ENCODE results near the gene CYP24A1. TPM values are rescaled to one million over a fixed set of nuclear protein-coding genes. Genes with fewer than 3 reads are reported as not detected.
"Not testable (repeated sequence)": the region's sequence is repeated elsewhere in the genome, so short reads cannot be mapped to it uniquely, and the experiment has no call there.

Gene CYP24A1
- total RNA-seq, 2 donors from 2014 or later = 0.07 to 0.08 TPM

DNA sequence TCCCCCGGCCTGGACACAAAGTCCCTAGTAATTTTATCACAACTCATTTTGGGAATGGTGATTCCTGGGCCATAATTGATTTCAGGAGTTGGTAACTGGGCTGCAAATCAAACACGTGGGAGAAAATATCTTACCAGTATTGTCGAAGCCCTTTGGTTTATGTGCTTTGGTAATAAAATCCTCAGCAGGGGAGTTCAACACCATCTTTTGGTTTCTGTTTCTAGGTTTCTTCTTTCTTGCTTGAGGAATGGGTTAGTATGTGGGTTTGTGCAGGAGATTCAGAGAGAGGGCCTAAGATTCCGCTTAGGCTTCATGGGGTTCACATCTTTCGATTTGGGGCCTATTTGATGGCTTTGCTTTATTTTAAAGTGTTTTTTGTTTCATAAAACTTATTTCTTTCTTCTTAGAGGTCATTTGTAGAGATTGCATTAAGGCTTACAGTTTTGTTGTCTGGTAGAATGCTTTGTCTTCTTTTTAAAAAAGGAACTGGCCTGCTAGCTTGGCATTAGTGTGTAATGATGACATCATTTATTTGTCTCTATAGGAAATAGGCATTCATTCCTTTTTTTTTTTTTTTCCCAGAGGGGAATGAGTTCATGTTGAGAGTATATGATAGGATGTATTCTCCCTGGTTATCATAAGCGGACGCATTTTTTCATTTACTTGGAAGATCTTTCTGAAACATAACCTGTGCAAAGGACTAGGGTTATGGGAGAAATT is 45.8 kb downstream of the CYP24A1 start:
- no peak for DNase-seq
- TF ChIP-seq, protein P1, sequence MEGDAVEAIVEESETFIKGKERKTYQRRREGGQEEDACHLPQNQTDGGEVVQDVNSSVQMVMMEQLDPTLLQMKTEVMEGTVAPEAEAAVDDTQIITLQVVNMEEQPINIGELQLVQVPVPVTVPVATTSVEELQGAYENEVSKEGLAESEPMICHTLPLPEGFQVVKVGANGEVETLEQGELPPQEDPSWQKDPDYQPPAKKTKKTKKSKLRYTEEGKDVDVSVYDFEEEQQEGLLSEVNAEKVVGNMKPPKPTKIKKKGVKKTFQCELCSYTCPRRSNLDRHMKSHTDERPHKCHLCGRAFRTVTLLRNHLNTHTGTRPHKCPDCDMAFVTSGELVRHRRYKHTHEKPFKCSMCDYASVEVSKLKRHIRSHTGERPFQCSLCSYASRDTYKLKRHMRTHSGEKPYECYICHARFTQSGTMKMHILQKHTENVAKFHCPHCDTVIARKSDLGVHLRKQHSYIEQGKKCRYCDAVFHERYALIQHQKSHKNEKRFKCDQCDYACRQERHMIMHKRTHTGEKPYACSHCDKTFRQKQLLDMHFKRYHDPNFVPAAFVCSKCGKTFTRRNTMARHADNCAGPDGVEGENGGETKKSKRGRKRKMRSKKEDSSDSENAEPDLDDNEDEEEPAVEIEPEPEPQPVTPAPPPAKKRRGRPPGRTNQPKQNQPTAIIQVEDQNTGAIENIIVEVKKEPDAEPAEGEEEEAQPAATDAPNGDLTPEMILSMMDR (IDR thresholded peaks at IDR 0.05) = no peak
- no peaks in the 10 kb centered on the region for H3K27me3 ChIP-seq
- H3K9me3 ChIP-seq = no peaks in the 10 kb centered on the region
- intact Hi-C loops (cut with DNase I) = no loop called here
- no peak overlapping the region for H3K27ac ChIP-seq
- no peak overlapping the region for H3K9ac ChIP-seq (ENCODE audit: low read depth in 2 of 2, low read length in 2 of 2)
- peaks cover 3% of the 10 kb centered on the region for H3K4me1 ChIP-seq
- H3K4me3 ChIP-seq = no peak overlapping the region
- no peaks in the 10 kb centered on the region for H3K36me3 ChIP-seq

DNA sequence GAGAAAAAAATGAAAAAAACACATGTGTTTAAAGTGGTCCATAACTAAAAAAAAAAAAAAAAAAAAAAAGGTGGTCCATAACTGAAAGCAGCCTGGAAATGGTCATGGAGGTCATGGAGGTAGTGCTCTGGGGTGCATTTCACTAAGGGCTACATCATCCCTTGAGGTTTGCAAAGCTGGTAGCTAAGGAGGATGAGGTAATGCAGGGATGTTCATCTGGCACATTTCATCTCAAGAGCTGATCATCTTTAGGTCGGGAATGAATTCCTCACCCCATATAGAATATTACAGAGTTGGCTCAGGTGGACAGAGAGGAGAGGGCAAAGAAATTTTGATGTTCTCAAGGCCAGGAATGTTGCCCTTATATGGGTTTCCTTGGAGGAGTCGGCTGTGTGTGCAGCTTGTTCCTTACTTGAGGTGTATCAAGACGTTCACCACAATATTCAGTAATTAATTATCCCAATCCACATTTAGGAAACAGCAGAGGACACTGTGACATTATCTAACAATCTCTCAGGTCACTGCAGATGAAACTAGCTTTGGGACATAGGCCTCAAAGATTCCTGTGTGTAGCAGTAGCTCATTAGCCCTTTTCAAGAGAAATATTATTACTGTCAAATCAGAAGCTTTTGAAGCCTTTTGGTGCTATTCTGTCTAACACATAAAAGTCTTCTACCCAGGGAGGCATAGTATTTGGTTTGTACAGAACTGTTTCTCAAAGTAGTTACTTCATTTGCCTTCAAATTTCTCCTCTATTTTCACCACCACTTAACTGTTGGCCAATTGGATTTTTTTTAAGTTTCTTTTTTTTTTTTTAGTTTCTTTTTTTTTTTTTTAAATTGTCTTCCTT is 46.8 kb downstream of the CYP24A1 start:
- Histone ChIP-seq H3K4me3 (no peak overlapping the region), H3K27me3 (no peaks in the 10 kb centered on the region), H3K9me3 (no peaks in the 10 kb centered on the region), H3K27ac (no peak overlapping the region), H3K36me3 (no peaks in the 10 kb centered on the region), H3K4me1 (no peaks in the 10 kb centered on the region), H3K9ac (ENCODE audit: low read depth in 2 of 2, low read length in 2 of 2) (no peak overlapping the region)
- TF ChIP-seq, protein P1 (IDR thresholded peaks at IDR 0.05) = no peak
- no peak for DNase-seq
- intact Hi-C loops (cut with DNase I) = no loop called here

DNA sequence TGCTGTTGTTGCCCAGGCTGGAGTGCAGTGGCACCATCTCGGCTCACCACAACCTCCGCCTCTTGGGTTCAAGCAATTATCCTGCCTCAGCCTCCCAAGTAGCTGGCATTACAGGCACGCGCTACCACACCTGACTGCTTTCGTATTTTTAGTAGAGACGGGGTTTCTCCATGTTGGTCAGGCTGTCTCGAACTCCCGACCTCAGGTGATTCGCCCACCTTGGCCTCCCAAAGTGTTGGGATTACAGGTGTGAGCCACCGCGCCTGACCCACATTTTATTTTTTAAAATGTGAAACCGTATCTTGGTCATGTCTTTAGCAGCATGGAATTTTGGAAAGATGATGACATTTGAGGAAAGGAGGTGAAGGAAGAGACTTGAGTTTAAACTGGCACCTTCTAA is 47.5 kb downstream of the CYP24A1 start:
- H3K4me3 ChIP-seq; intact Hi-C loops (cut with DNase I); H3K9me3 ChIP-seq; H3K27ac ChIP-seq; H3K9ac ChIP-seq (ENCODE audit: low read depth in 2 of 2, low read length in 2 of 2); H3K36me3 ChIP-seq; H3K4me1 ChIP-seq; DNase-seq; H3K27me3 ChIP-seq: not testable (repeated sequence)

DNA sequence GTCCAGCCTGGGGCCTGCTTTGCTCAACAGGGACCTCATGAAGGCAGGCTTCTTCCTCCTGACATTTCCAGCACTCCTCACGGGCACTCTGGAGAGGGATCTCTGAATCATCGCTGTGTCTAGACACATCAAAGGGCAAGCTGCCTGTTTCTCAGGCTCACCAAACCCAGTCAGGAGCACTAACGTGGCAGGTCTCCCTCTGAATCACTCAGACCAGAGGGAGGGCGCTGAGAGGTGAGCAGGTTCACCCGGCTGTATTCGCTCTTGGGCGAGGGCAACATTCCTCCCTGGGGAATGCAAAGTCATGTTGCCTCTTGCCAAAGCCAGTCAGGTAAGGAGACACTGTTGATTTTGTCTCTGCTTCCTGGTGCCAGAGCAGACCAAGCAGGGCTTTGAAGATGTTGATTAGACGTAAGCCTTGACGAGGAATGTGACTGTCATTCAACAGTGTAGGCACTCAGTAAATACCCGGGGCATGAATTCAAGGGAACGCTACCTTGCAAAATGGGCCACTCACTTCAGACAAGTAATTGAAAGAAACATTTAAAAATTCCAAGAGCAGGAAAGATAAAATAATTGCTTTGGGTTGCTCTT is 50.1 kb downstream of the CYP24A1 start:
- peak overlapping the region in 1 of 2 donors; percentile 67 for H3K9ac ChIP-seq (ENCODE audit: low read depth in 2 of 2, low read length in 2 of 2)
- no peak overlapping the region for H3K4me3 ChIP-seq
- H3K9me3 ChIP-seq = no peaks in the 10 kb centered on the region
- no peaks in the 10 kb centered on the region for H3K36me3 ChIP-seq
- H3K27ac ChIP-seq = peak overlapping the region; percentile 64
- intact Hi-C loops (cut with DNase I) = no loop called here
- no peaks in the 10 kb centered on the region for H3K27me3 ChIP-seq
- no peaks in the 10 kb centered on the region for H3K4me1 ChIP-seq
- TF ChIP-seq, protein P1 (IDR thresholded peaks at IDR 0.05) = no peak
- DNase-seq = peak; percentile 76

DNA sequence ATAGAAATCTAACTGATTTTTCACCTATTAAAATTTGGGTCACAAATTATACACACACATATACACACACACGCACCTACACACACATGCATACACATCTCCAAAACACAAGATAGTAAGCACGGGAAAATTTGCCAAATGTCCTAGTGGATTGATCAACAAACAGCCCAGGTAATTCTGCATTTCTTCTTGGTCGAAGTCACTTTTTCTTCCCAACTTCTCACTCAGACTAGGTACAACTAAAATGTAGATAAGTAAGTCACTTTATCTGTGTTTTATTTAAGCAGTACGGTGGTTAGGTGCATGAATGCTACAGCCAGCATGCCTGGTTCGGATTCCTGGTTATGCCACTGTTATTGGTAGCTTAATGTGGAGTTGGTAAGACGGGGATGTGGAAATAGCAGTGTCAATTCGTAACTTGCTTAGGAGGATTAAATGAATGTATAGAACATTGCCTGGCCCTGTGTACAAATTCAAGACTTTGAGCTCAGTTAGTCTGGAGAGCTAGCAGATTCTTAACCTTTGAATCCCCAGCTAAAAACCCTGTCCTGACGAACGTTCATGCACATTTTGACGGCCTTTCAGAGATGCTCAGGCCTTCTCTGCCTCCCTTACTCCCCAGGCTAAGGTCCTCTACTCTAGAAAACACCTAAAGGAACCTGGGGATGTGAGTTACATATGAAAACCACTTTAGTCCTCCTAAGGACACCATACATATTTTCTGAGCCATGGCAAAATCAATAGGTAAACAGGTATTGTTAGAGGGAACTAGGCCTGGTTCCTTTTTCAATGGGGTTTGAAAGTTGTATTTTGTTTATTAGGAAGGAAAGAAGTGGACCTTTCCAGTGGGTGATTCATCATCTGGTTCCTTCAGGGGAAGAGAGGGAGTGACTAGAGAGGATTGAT is 50.9 kb downstream of the CYP24A1 start:
- peak overlapping the region; percentile 64 for H3K27ac ChIP-seq
- no peak for DNase-seq
- H3K9ac ChIP-seq (ENCODE audit: low read depth in 2 of 2, low read length in 2 of 2) = peak overlapping the region in 1 of 2 donors; percentile 67
- no peaks in the 10 kb centered on the region for H3K9me3 ChIP-seq
- H3K27me3 ChIP-seq = no peaks in the 10 kb centered on the region
- H3K4me1 ChIP-seq = no peaks in the 10 kb centered on the region
- no peaks in the 10 kb centered on the region for H3K36me3 ChIP-seq
- TF ChIP-seq, protein P1 (IDR thresholded peaks at IDR 0.05) = no peak
- no peak overlapping the region for H3K4me3 ChIP-seq
- intact Hi-C loops (cut with DNase I) = no loop called here
